HEK293 (cell line): Measurements from ENCODE around the gene TIGAR.

ENCODE experiments used
- HOXA7 ChIP-seq: sonication (generic); formaldehyde crosslinking; IDR thresholded peaks from 2 replicates; pipeline ENCODE4 v1.8.1; 2022; ENCODE audit warnings: missing genetic modification reagents, borderline replicate concordance
- SCRT1 ChIP-seq: fragments of 450-650 bp; formaldehyde crosslinking; IDR thresholded peaks from 2 replicates; pipeline ENCODE4 v1.5.1; 2016; ENCODE audit warnings: missing biosample characterization, missing genetic modification characterization, borderline replicate concordance
- SP2 ChIP-seq: fragments of 450-650 bp; formaldehyde crosslinking; IDR thresholded peaks from 2 replicates; pipeline ENCODE4 v1.5.1; 2016; ENCODE audit warnings: missing biosample characterization, missing genetic modification characterization
- TCF7L2 ChIP-seq: IDR thresholded peaks from 2 replicates; pipeline ENCODE4 v1.6.1; 2011; ENCODE audit warnings: low read depth, mild to moderate bottlenecking, inconsistent platforms, low read length, moderate library complexity, borderline replicate concordance
- ZBTB7A ChIP-seq: fragments of 450-650 bp; formaldehyde crosslinking; IDR thresholded peaks from 2 replicates; pipeline ENCODE4 v1.5.1; 2016; ENCODE audit warnings: low read depth, missing biosample characterization, missing genetic modification characterization
- ZFP3 ChIP-seq: fragments of 450-650 bp; formaldehyde crosslinking; IDR thresholded peaks from 2 replicates; pipeline ENCODE4 v1.5.1; 2016; ENCODE audit warnings: low read depth, missing biosample characterization, missing genetic modification characterization
- ZNF274 ChIP-seq, 2 experiments: fragments of 200-500 bp in 1 of 2; fragments of 450-650 bp in 1 of 2; sonication (Bioruptor generic) in 1 of 2; formaldehyde crosslinking in 1 of 2; IDR thresholded peaks; 2 replicates each; pipeline versions ENCODE4 v1.5.1 to v1.6.1; 2014 to 2016; ENCODE audit warnings: borderline replicate concordance in 1 of 2, inconsistent platforms in 1 of 2, low read length in 1 of 2, missing biosample characterization in 1 of 2, missing genetic modification characterization in 1 of 2
- ZNF561 ChIP-seq: fragments of 450-650 bp; IDR thresholded peaks from 2 replicates; pipeline ENCODE4 v1.5.1; 2018; ENCODE audit warnings: missing biosample characterization, missing genetic modification characterization, borderline replicate concordance
- ZNF660 ChIP-seq: fragments of 450-650 bp; IDR thresholded peaks from 2 replicates; pipeline ENCODE4 v1.5.1; 2018; ENCODE audit warnings: missing biosample characterization, mild to moderate bottlenecking, missing genetic modification characterization
- TF ChIP-seq, protein P1 (sequence below): fragments of 450-650 bp; formaldehyde crosslinking; IDR thresholded peaks from 2 replicates; pipeline ENCODE4 v1.5.1; 2016; ENCODE audit warnings: missing biosample characterization, missing genetic modification characterization
- TF ChIP-seq, protein P2 (sequence below): fragments of 450-650 bp; formaldehyde crosslinking; IDR thresholded peaks from 2 replicates; pipeline ENCODE4 v1.5.1; 2016; ENCODE audit warnings: missing biosample characterization, missing genetic modification characterization
- TF ChIP-seq, protein P3 (sequence below): fragments of 450-650 bp; formaldehyde crosslinking; optimal IDR thresholded peaks from 2 replicates; pipeline ENCODE3; 2016; ENCODE audit warnings: missing biosample characterization, mild to moderate bottlenecking, missing genetic modification characterization

DNA sequence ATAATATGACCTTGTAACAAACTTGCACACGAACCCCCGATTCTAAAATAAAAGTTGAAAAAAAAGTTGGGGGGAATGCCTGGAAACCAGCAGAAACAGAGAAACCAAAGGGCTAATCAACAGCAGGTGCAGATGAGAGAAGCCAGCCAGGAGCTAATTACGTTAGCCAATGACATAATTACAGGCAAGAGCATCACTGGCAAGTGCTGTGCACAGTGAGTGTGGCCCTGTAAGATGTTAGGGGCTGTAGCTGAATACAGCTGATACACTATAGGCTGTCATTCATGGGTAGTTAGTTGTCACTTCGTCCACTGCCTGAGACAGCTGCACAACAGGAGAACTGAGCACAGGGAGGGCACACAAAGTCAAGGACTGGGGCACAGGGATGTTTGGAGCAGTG is 65.8 kb downstream of the TIGAR start:
- no peak for TF ChIP-seq ZNF274 (IDR thresholded peaks at IDR 0.05; ENCODE audit: low read length)
- no peak for TF ChIP-seq ZNF274 (tag by site-specific recombination; IDR thresholded peaks at IDR 0.05; ENCODE audit: borderline replicate concordance)
- TF ChIP-seq TCF7L2: no peak
- TF ChIP-seq, protein P1, sequence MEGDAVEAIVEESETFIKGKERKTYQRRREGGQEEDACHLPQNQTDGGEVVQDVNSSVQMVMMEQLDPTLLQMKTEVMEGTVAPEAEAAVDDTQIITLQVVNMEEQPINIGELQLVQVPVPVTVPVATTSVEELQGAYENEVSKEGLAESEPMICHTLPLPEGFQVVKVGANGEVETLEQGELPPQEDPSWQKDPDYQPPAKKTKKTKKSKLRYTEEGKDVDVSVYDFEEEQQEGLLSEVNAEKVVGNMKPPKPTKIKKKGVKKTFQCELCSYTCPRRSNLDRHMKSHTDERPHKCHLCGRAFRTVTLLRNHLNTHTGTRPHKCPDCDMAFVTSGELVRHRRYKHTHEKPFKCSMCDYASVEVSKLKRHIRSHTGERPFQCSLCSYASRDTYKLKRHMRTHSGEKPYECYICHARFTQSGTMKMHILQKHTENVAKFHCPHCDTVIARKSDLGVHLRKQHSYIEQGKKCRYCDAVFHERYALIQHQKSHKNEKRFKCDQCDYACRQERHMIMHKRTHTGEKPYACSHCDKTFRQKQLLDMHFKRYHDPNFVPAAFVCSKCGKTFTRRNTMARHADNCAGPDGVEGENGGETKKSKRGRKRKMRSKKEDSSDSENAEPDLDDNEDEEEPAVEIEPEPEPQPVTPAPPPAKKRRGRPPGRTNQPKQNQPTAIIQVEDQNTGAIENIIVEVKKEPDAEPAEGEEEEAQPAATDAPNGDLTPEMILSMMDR (tag by site-specific recombination): no peak
- TF ChIP-seq ZNF660 (tag by site-specific recombination): no peak
- TF ChIP-seq SCRT1 (tag by site-specific recombination): no peak
- TF ChIP-seq, protein P2, sequence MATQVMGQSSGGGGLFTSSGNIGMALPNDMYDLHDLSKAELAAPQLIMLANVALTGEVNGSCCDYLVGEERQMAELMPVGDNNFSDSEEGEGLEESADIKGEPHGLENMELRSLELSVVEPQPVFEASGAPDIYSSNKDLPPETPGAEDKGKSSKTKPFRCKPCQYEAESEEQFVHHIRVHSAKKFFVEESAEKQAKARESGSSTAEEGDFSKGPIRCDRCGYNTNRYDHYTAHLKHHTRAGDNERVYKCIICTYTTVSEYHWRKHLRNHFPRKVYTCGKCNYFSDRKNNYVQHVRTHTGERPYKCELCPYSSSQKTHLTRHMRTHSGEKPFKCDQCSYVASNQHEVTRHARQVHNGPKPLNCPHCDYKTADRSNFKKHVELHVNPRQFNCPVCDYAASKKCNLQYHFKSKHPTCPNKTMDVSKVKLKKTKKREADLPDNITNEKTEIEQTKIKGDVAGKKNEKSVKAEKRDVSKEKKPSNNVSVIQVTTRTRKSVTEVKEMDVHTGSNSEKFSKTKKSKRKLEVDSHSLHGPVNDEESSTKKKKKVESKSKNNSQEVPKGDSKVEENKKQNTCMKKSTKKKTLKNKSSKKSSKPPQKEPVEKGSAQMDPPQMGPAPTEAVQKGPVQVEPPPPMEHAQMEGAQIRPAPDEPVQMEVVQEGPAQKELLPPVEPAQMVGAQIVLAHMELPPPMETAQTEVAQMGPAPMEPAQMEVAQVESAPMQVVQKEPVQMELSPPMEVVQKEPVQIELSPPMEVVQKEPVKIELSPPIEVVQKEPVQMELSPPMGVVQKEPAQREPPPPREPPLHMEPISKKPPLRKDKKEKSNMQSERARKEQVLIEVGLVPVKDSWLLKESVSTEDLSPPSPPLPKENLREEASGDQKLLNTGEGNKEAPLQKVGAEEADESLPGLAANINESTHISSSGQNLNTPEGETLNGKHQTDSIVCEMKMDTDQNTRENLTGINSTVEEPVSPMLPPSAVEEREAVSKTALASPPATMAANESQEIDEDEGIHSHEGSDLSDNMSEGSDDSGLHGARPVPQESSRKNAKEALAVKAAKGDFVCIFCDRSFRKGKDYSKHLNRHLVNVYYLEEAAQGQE (tag by site-specific recombination): no peak
- no peak for TF ChIP-seq HOXA7 (CRISPR knock-in tag)
- no peak for TF ChIP-seq ZBTB7A (tag by site-specific recombination)
- TF ChIP-seq ZFP3 (tag by site-specific recombination): no peak
- no peak for TF ChIP-seq SP2 (tag by site-specific recombination)
- TF ChIP-seq, protein P3, sequence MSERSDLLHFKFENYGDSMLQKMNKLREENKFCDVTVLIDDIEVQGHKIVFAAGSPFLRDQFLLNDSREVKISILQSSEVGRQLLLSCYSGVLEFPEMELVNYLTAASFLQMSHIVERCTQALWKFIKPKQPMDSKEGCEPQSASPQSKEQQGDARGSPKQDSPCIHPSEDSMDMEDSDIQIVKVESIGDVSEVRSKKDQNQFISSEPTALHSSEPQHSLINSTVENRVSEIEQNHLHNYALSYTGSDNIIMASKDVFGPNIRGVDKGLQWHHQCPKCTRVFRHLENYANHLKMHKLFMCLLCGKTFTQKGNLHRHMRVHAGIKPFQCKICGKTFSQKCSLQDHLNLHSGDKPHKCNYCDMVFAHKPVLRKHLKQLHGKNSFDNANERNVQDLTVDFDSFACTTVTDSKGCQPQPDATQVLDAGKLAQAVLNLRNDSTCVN (tag by site-specific recombination): no peak
- TF ChIP-seq ZNF561 (tag by site-specific recombination): no peak
